T1000 (cell line): ENCODE measurements around the gene ATAD3B.
"Not testable (repeated sequence)": the region's sequence is repeated elsewhere in the genome, so short reads cannot be mapped to it uniquely, and the experiment has no call there.

ENCODE experiments used
- DNase-seq: peaks from one replicate; lab custom pipeline; 2025; ENCODE audit warnings: mixed read lengths; lab: John Stamatoyannopoulos, UW

ATAD3B gene

DNA sequence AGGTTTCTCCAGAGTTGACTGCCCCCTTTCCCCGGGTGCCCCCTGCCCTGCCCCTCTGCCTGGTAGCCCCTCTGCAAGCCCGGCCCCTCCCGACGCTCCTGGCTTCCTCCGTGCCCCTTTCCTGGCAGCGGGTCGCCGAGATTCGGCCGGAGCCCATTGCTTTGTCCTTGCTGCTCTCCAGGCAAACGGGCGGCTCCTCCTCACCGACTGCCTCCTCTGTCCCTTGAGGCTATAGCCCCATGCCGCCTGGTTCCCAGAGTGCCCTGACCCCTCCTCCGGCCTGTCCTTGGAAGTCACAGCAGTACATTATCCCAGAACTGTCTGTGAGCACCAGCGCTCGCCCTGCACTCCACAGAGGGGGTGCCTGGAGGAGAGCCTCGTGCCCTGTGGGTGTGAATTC is 42.1 kb downstream of the ATAD3B start:
- DNase-seq, result not testable (repeated sequence)

- DNase-seq, result not testable (repeated sequence)
Observed at GRCh38 chr1:1514376-1514775, 42.8 kb downstream of the ATAD3B start.

GRCh38 chr1:1516923-1517322 is 45.4 kb downstream of the ATAD3B start:
- DNase-seq, result not testable (repeated sequence)

- DNase-seq, result no peak
Observed at GRCh38 chr1:1517973-1518620, 46.5 kb downstream of the ATAD3B start.

GRCh38 chr1:1518621-1519007 is 47.0 kb downstream of the ATAD3B start:
- not testable (repeated sequence) for DNase-seq

- DNase-seq, result not testable (repeated sequence)
Observed at GRCh38 chr1:1519805-1520505, 48.4 kb downstream of the ATAD3B start.

DNA sequence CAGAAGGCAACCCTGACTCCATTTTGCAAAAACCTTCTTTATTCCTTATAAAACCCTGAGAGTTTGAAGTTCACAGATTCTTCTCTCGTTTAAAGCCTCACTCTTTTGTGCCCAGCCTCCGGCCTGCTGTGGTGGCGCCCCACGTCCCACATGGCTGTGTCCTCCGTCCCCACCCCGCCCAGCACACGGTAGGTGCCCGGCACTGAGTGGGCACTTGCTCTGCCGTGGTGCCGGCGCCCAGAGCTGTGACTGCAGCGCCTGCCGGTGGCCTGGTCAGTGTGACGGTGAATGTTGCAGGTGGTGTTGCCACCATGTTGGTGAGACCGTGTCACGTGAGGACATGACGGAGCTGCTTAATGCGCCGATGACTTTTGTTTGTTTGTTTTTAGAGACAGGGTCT is 49.8 kb downstream of the ATAD3B start:
- no peak for DNase-seq

DNA sequence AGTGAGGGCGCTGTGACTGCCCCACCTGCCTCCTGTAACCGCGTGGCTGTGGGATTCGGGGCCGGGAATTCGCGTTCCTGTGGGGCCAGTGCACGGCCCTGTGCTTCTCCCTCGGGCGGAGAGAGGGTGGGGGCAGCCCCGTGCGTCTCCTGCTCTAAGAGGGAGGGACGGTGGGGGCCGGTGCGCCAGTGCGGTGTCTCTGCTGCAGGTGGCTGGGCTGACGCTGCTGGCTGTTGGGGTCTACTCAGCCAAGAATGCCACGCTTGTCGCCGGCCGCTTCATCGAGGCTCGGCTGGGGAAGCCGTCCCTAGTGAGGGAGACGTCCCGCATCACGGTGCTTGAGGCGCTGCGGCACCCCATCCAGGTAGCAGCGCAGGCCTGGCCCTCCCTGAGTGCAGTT is 51.0 kb downstream of the ATAD3B start:
- DNase-seq, result not testable (repeated sequence)

- not testable (repeated sequence) for DNase-seq
Observed at GRCh38 chr1:1523226-1523625, 51.7 kb downstream of the ATAD3B start.

GRCh38 chr1:1523651-1524050 is 52.1 kb downstream of the ATAD3B start:
- DNase-seq, result not testable (repeated sequence)

- not testable (repeated sequence) for DNase-seq
Observed at GRCh38 chr1:1524750-1525383, 53.3 kb downstream of the ATAD3B start.

DNA sequence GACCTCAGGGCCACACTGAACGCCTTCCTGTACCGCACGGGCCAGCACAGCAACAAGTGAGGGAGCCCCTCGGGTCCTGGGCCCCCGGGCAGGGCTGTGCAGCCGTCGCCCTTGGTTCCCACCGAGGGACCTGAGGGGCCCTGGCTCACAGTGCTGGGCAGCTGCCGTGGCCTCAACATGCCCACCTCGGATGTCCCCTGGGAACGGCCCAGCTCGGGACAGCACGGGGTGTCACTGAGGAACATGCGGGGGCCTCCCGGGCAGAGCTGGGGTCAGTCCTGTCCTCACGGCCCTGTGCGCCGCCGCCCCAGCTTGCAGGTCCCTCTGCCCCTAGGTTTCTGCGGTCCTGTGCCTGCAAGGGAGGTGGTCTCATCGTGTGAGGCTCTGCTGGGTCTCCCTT is 54.9 kb downstream of the ATAD3B start:
- not testable (repeated sequence) for DNase-seq

DNA sequence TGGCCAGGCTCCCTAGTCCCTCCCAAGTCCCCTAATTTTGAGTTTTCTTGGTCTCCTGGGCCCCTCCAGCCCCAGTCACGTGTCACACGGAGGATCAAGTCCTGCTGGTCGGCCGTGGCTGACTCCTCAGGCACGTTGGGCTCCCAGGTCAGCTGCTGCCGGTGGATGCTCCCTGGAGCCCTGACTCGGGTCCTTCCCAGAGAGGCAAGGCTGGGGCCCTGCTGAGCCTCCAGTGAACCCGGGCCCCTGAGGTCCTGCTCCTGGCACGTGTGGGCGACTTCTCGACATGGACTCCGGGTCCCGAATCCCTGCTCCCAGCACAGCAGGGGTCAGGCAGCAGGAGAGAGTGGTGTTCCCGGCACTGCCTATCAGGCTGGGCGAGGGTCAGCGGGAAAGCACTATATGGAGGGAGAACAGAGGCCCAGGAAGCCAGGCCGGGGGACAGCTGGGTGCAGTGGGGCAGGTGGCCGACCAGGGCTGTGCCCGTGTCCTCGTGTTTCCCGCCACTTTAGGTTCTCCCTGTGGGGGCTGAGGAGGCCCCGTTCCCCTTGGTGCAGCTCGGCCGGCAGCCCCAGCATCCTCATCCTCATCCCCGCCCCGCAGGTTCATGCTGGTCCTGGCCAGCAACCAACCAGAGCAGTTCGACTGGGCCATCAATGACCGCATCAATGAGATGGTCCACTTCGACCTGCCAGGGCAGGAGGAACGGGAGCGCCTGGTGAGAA is 55.7 kb downstream of the ATAD3B start:
- DNase-seq, result no peak

- no peak for DNase-seq
Observed at GRCh38 chr1:1528301-1529267, 57.0 kb downstream of the ATAD3B start.

DNA sequence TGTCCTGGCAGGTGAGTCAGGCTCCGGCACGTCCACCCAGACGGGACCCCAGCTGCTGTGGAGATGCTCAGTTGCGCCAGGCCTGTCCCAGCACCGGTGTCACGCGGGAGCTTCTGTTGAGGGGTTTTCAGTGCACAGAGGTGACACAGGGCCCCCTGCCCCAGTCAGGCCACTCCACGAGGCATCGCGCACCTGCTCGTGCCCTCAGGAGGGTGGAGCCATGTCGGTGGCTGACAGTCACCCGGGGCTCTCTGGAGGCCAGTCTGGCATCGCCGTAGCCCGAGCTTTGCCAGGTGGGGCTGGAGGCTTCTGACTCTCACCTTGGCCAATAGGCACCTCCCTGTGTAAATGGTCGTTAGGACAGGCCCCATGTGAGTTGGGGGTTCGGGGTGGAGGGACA is 57.8 kb downstream of the ATAD3B start:
- no peak for DNase-seq

DNA sequence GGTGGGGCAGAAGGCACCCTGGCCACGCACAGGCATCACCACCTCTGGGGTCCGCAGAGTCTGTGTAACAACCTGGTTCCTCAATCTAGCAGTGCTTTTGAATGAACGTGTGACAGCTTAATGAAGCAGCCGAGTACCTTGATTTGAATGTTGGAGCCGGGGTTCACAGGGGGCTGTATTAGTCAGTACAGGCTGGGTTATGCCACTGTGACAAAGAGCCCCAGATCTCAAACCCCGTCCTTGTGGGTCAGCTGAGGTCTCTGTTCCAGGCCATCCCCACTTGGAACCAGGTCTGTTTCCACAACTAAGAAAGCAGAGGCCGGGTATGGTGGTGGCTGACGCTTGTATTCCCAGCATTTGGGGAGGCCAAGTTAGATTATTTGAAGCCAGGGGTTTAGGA is 58.4 kb downstream of the ATAD3B start:
- no peak for DNase-seq

DNA sequence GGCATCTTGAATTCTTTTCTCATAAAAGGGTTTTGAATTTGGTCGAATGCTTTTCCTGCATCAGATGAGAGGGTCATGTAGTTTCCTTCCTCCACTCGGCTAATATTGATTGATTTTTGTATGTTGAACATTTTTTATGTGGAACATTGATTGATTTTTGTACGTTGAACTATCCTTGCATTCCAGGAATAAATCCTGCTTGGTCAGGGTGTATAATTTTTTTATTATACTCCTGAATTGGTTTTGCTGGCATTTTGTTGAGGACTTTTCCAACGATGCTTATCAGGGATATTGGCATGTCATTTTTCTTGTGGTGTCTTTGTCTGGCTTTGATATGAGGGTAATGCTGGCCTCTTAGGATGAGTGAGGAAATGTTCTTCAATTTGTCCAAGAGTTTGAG is 60.4 kb downstream of the ATAD3B start:
- DNase-seq, result no peak

GRCh38 chr1:1533176-1533893 is 61.8 kb downstream of the ATAD3B start:
- not testable (repeated sequence) for DNase-seq

GRCh38 chr1:1533894-1534291 is 62.3 kb downstream of the ATAD3B start:
- DNase-seq, result not testable (repeated sequence)

DNA sequence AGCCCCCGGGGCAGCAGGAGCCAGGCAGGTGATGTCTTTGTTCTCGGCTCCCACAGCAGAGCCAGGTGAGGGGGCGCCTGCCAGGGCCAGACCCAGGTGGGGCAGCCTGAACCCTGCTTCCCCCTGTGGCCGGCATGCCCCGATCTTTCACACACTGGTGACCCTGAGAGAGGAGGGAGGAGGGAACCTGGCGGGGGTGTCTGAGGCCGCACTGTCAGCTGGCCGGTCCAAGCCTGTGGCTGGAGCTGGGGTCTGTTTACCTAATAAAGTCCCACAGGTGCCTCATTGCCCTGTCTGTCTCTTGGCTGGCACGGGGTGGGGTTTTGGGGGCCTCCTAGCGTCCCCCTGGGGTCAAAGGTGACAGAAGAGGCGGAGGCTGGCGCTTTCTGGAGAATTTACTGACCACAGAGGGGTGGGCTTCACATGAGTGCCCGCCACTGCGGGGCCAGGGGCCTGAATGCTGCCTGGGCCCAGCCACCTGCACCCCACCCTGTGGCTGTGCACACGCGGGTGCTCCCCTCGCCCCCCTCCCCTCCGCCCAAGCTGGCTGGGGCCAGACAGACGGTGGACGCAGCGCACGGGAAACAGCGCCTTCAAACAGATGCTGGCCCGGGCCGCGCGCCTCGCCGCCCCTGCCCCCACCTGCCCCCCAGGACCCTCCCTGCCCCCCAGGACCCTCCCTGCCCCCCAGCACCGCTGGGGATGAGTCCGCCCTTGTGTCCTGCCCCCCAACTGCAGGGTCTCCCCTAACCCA is 63.0 kb downstream of the ATAD3B start:
- no peak for DNase-seq
